Measurements from ENCODE around the gene GFOD2.
"Not testable (repeated sequence)": the region's sequence is repeated elsewhere in the genome, so short reads cannot be mapped to it uniquely, and the experiment has no call there.

GFOD2 gene

GRCh38 chr16:67719048-67719777 lies at the start of gene GFOD2:
GFOD2 (minus strand) TSS chr16:67719316; CDS start chr16:67685715, 33,601 bp downstream.
- peak; percentile 100 for DNase-seq

GRCh38 chr16:67767953-67768352 lies 48.8 kb upstream of the GFOD2 start:
- no peak for DNase-seq

- DNase-seq, result no peak
These were observed 47.2 kb upstream of the GFOD2 start for GRCh38 chr16:67766291-67766690.

- DNase-seq, result no peak
These were observed 45.1 kb upstream of the GFOD2 start for GRCh38 chr16:67764158-67764667.

GRCh38 chr16:67763066-67763465 lies 44.0 kb upstream of the GFOD2 start:
- DNase-seq, result no peak

GRCh38 chr16:67762385-67762784 lies 43.3 kb upstream of the GFOD2 start:
- DNase-seq, result no peak

GRCh38 chr16:67761924-67762323 lies 42.8 kb upstream of the GFOD2 start:
- DNase-seq, result no peak

- DNase-seq, result no peak
These were observed 41.8 kb upstream of the GFOD2 start for GRCh38 chr16:67760956-67761230.

- no peak for DNase-seq
These were observed 41.3 kb upstream of the GFOD2 start for GRCh38 chr16:67760206-67760955.

GRCh38 chr16:67758966-67759365 lies 39.9 kb upstream of the GFOD2 start:
- DNase-seq, result no peak

- no peak for DNase-seq
These were observed 38.9 kb upstream of the GFOD2 start for GRCh38 chr16:67758006-67758405.

GRCh38 chr16:67752641-67753040 lies 33.5 kb upstream of the GFOD2 start:
- DNase-seq, result no peak

GRCh38 chr16:67751331-67751730 lies 32.2 kb upstream of the GFOD2 start:
- not testable (repeated sequence) for DNase-seq

- no peak for DNase-seq
These were observed 31.4 kb upstream of the GFOD2 start for GRCh38 chr16:67750466-67750865.

- DNase-seq, result no peak
These were observed 30.4 kb upstream of the GFOD2 start for GRCh38 chr16:67749436-67750078.

GRCh38 chr16:67748834-67749233 lies 29.7 kb upstream of the GFOD2 start:
- DNase-seq, result no peak

GRCh38 chr16:67746846-67747245 lies 27.7 kb upstream of the GFOD2 start:
- DNase-seq, result no peak

GRCh38 chr16:67741118-67741517 lies 22.0 kb upstream of the GFOD2 start:
- DNase-seq, result no peak

GRCh38 chr16:67740391-67740790 lies 21.3 kb upstream of the GFOD2 start:
- no peak for DNase-seq

GRCh38 chr16:67736858-67737257 lies 17.7 kb upstream of the GFOD2 start:
- no peak for DNase-seq

- DNase-seq, result no peak
These were observed 15.7 kb upstream of the GFOD2 start for GRCh38 chr16:67734731-67735201.

- no peak for DNase-seq
These were observed 14.8 kb upstream of the GFOD2 start for GRCh38 chr16:67733734-67734470.

- DNase-seq, result no peak
These were observed 12.6 kb upstream of the GFOD2 start for GRCh38 chr16:67731753-67732095.

All from activated CD8-positive, alpha-beta memory T cell treated with anti-CD3 and anti-CD28 coated beads for 24 hours (primary cell).